ENCODE measurements around the gene PRR12. TPM values are rescaled to one million over a fixed set of nuclear protein-coding genes. Genes with fewer than 3 reads are reported as not detected.
A peak's percentile ranks its signal among the peaks of the same experiment; 100 is the strongest.

PRR12 gene
- total and polyA plus RNA-seq, 2 donors (not counting 3 experiments of a cell fraction or from before 2014, with no cell fraction given) = 1.9 to 37.0 TPM

DNA sequence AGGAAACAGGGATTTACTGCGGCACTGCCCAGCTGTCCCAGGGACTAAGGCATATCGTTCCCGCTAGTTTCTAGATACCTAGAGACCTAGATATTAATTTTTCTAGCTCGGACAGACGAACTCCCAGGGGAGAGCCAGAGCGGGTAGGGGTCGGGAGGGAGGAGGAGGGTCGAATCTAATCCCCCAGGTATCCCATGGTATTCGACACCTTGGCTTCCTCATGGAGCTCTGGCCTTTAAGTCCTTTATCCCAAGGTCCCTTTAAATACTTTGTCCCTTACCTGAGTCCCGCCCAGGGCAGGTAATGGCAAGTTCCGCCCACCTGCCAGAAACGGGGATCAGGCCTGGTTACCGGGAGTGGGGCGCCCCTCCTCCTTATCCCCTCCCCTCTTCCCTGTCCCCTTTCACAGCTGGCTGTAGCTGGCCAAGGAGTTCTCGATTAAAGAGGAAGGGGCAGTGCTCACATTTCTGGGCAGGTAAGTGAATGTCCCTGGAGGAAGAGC, 9.9 kb upstream of the PRR12 start, which contains the start of gene PRRG2:
TSS of gene PRRG2 (plus strand) at position 310 of the 502 bp plus-strand sequence. CDS start 1,904 bp downstream, outside the sequence.
- intact Hi-C loops (cut with micrococcal nuclease) (no loop called here), dilution Hi-C loops (cut with MboI; ENCODE audit: extremely low pct_ligation_motif_present, low sequenced_read_pairs) (no loop called here)
- Histone ChIP-seq H3K4me3 (replicated peaks in 1 of 3; ENCODE audit: insufficient read depth in 1 of 3, low read depth in 1 of 3, low read length in 3 of 3) (peak within 1 kb of the TSS; percentile 44 to 84 (median 61)), H3K27ac (ENCODE audit: insufficient read depth, low read depth, low read length) (peak within 1 kb of the TSS; percentile 21), H3K4me2 (ENCODE audit: insufficient read depth, low read length) (peak within 1 kb of the TSS; percentile 62), H2AFZ (ENCODE audit: low read depth, low read length) (peak within 1 kb of the TSS; percentile 92), H3K4me1 (ENCODE audit: control insufficient read depth, extremely low read depth, insufficient read depth, low read length) (peaks cover 15% of the 10 kb centered on the region), H3K79me2 (ENCODE audit: control insufficient read depth, insufficient read depth, low read length) (peaks cover 27% of the 10 kb centered on the region), H3K9me1 (replicated peaks; ENCODE audit: control insufficient read depth, extremely low read depth, insufficient read depth, low read length) (no peaks in the 10 kb centered on the region), H3K36me3 (ENCODE audit: control insufficient read depth in 2 of 2, extremely low read depth in 1 of 2, insufficient read depth in 2 of 2, low read length in 2 of 2) (no peaks in the 10 kb centered on the region), H3K27me3 (ENCODE audit: control insufficient read depth in 2 of 2, insufficient read depth in 2 of 2, low read length in 2 of 2) (no peaks in the 10 kb centered on the region), H3K9ac (replicated peaks; ENCODE audit: extremely low read depth, insufficient read depth, low read length) (peak within 1 kb of the TSS; percentile 82), H3K9me3 (replicated peaks; ENCODE audit: control insufficient read depth, insufficient read depth, low read length) (no peaks in the 10 kb centered on the region), H4K20me1 (replicated peaks; ENCODE audit: control insufficient read depth, extremely low read depth, insufficient read depth, low read length) (no peaks in the 10 kb centered on the region)
- TF ChIP-seq JUN (IDR thresholded peaks at IDR 0.05; ENCODE audit: borderline replicate concordance, insufficient read depth, insufficient read length, low read depth) (no peak), CTCF (IDR thresholded peaks at IDR 0.05; ENCODE audit: extremely low read depth in 1 of 2, insufficient read depth in 1 of 2, low read depth in 1 of 2, low read length in 2 of 2) (no peak), MAX (IDR thresholded peaks at IDR 0.05; ENCODE audit: insufficient read depth, insufficient read length) (no peak), POLR2AphosphoS5 (IDR thresholded peaks at IDR 0.05; ENCODE audit: insufficient read depth, low read depth, low read length) (no peak), EZH2 (IDR thresholded peaks at IDR 0.05; ENCODE audit: borderline replicate concordance, low read depth, low read length, severe bottlenecking) (no peak)
- FAIRE-seq = no peak
- CTCF ChIA-PET = interaction anchor here (1.1 to 2.9 kb wide), 6 partner anchors 9 to 109 kb away, joined by 3 to 39 read pairs (median 3); partner anchors contain the start of gene CPT1C
- no peak for DNase-seq (ENCODE audit: low read depth, low spot score)
- BruUV-seq (replicated peaks) = no TSS peak
- POLR2A ChIA-PET = interaction anchor here (0.7 to 2.1 kb wide), 6 partner anchors 9 to 86 kb away, joined by 3 to 11 read pairs (median 6); partner anchors contain the start of genes RPS11 and RRAS
